Lung (tissue), 12 donors: ENCODE data around the gene ZSCAN5B. TPM values are rescaled to one million over a fixed set of nuclear protein-coding genes. Genes with fewer than 3 reads are reported as not detected.
"Not testable (repeated sequence)": the region's sequence is repeated elsewhere in the genome, so short reads cannot be mapped to it uniquely, and the experiment has no call there.

ENCODE experiments used
- ATAC-seq: fragments of 200-7000 bp; cut with Tn5 transposase; one replicate; pipeline ENCODE4 v1.9.1; 2020; ENCODE audit warnings: moderate number of reproducible peaks; ENCODE audit not compliant: insufficient read depth, low FRiP score
- DNase-seq, 3 donors: peaks; one replicate each; pipeline ENCODE4 v3.0.0-alpha.2; 2013 to 2017
- H3K27ac ChIP-seq, 2 donors: one replicate each; pipeline ENCODE4 v1.5.1; 2013; ENCODE audit warnings: mild to moderate bottlenecking in 2 of 2, moderate library complexity in 2 of 2, control low read depth in 1 of 2, inconsistent platforms in 1 of 2, low read depth in 1 of 2, low read length in 1 of 2
- H3K27me3 ChIP-seq, 3 donors: one replicate each; pipeline ENCODE4 v1.5.1; 2013; ENCODE audit warnings: low read length in 2 of 3; ENCODE audit not compliant: control insufficient read depth in 3 of 3, insufficient read depth in 3 of 3
- H3K36me3 ChIP-seq, 4 donors: one replicate each; pipeline ENCODE4 v1.5.1; 2013; ENCODE audit warnings: low read length in 4 of 4, mild to moderate bottlenecking in 1 of 4, moderate library complexity in 1 of 4; ENCODE audit not compliant: control insufficient read depth in 4 of 4, insufficient read depth in 4 of 4
- H3K4me1 ChIP-seq, 5 donors: one replicate each; pipeline ENCODE4 v1.5.1; 2013; ENCODE audit warnings: low read length in 5 of 5, mild to moderate bottlenecking in 2 of 5, moderate library complexity in 1 of 5; ENCODE audit not compliant: control insufficient read depth in 5 of 5, insufficient read depth in 5 of 5
- H3K4me3 ChIP-seq: one replicate; pipeline ENCODE4 v1.5.1; 2013; ENCODE audit warnings: mild to moderate bottlenecking, control low read depth, moderate library complexity
- H3K9ac ChIP-seq, 2 donors: one replicate each; pipeline ENCODE4 v1.5.1; 2013; ENCODE audit warnings: low read length in 2 of 2, control low read depth in 1 of 2; ENCODE audit not compliant: insufficient read depth in 1 of 2
- H3K9me3 ChIP-seq, 4 donors: one replicate each; pipeline ENCODE4 v1.5.1; 2013; ENCODE audit warnings: low read length in 3 of 4, mild to moderate bottlenecking in 1 of 4, moderate library complexity in 1 of 4; ENCODE audit not compliant: control insufficient read depth in 4 of 4, insufficient read depth in 3 of 4
- WGBS, 2 donors: extraction: QIAGEN DNeasy Blood & Tissue Kit; methylation state at CpG; one replicate each; pipeline ENCODE4 v1.1.7; 2013; 5-methylcytosine and 5-hydroxymethylcytosine counted together
- polyA plus RNA-seq, 2 donors: library from polyadenylated mRNA; stranded (reverse); fragments of 200-250 nt; gene quantifications; one replicate each; pipeline ENCODE4 v1.2.1, GENCODE V29; 2013
- total RNA-seq, 2 donors: library from RNA; depleted of rRNA in 1 of 2; stranded (reverse); fragments of >200 nt in 1 of 2; gene quantifications; one replicate each; pipeline ENCODE4 v1.2.1, GENCODE V29; 2014 to 2021
- TF ChIP-seq, protein P1 (sequence below): IDR thresholded peaks from 2 replicates; pipeline ENCODE4 v1.5.1; 2012; ENCODE audit warnings: mild to moderate bottlenecking; ENCODE audit errors: control extremely low read depth, extremely low read depth
- donor health status: control.
- donor health status: control.
- donor health status: Bipolar disorder and iron deficiency.
- donor health status: healthy.
- donor health status: DM: yes; HTN: yes; CAD: no.

ZSCAN5B gene
- total and polyA plus RNA-seq, 4 donors = 0.05 to 0.08 TPM; not detected in 2

- H3K27ac ChIP-seq, H3K4me1 ChIP-seq, H3K9me3 ChIP-seq, H3K4me3 ChIP-seq, H3K36me3 ChIP-seq, ATAC-seq, H3K9ac ChIP-seq, DNase-seq: not testable (repeated sequence)
- 52 to 65% methylated on average over 13 to 15 of the region's 15 CpGs for WGBS, 2 donors
- H3K27me3 ChIP-seq = peaks cover 0 to 17% (median 3%) of the 10 kb centered on the region in 3 donors
Observed at GRCh38 chr19:56175861-56176307, 21.7 kb downstream of the ZSCAN5B start, which contains the start of gene GALP. Gene GALP (plus strand): TSS chr19:56176008. CDS start chr19:56177109, 1,101 bp downstream.

GRCh38 chr19:56174550-56174949, 23.0 kb downstream of the ZSCAN5B start:
- H3K9ac ChIP-seq = no peak overlapping the region
- H3K9me3 ChIP-seq = peaks cover 0 to 2% (median 0%) of the 10 kb centered on the region in 4 donors
- peaks cover 0 to 17% (median 3%) of the 10 kb centered on the region in 3 donors for H3K27me3 ChIP-seq
- 49 to 62% methylated on average over 11 of the region's 11 CpGs for WGBS, 2 donors
- TF ChIP-seq, protein P1, sequence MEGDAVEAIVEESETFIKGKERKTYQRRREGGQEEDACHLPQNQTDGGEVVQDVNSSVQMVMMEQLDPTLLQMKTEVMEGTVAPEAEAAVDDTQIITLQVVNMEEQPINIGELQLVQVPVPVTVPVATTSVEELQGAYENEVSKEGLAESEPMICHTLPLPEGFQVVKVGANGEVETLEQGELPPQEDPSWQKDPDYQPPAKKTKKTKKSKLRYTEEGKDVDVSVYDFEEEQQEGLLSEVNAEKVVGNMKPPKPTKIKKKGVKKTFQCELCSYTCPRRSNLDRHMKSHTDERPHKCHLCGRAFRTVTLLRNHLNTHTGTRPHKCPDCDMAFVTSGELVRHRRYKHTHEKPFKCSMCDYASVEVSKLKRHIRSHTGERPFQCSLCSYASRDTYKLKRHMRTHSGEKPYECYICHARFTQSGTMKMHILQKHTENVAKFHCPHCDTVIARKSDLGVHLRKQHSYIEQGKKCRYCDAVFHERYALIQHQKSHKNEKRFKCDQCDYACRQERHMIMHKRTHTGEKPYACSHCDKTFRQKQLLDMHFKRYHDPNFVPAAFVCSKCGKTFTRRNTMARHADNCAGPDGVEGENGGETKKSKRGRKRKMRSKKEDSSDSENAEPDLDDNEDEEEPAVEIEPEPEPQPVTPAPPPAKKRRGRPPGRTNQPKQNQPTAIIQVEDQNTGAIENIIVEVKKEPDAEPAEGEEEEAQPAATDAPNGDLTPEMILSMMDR = no peak
- DNase-seq (no peak), ATAC-seq (no peak)
- no peaks in the 10 kb centered on the region for H3K4me1 ChIP-seq
- H3K4me3 ChIP-seq = no peak overlapping the region
- H3K36me3 ChIP-seq = no peaks in the 10 kb centered on the region
- no peak overlapping the region for H3K27ac ChIP-seq

DNA sequence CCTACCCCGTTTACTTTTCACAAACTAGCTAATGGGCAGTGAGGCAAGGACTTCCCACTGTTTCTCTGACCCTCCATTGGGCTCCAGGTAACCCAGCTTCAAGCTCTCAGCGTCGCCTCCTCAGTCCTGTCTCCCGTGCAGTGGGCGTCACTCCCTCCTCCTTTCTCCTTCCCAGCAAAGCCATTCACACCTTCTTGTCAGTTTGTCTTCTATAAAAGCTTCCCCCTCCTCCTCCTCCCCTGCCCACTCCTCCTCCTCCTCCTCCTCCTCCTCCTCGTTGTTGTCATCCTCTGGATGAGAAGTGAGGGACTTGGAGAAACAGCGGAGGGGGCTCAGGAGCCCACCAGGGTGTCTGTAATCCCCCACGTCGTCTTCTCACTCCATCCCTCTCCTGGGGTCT, 23.5 kb downstream of the ZSCAN5B start:
- 24 to 34% methylated on average over 8 to 9 of the region's 9 CpGs for WGBS, 2 donors
- H3K4me3 ChIP-seq = no peak overlapping the region
- H3K9me3 ChIP-seq = peaks cover 0 to 2% (median 0%) of the 10 kb centered on the region in 4 donors
- H3K36me3 ChIP-seq = no peaks in the 10 kb centered on the region
- TF ChIP-seq, protein P1 = no peak
- H3K27ac ChIP-seq = no peak overlapping the region
- no peak overlapping the region for H3K9ac ChIP-seq
- no peak for DNase-seq
- no peaks in the 10 kb centered on the region for H3K4me1 ChIP-seq
- ATAC-seq = no peak
- H3K27me3 ChIP-seq = peaks cover 0 to 17% (median 3%) of the 10 kb centered on the region in 3 donors

GRCh38 chr19:56170261-56170660, 27.3 kb downstream of the ZSCAN5B start:
- Histone ChIP-seq H3K9me3 (no peaks in the 10 kb centered on the region), H3K27me3 (peaks cover 0 to 11% (median 3%) of the 10 kb centered on the region in 3 donors), H3K4me3 (no peak overlapping the region), H3K27ac (no peak overlapping the region), H3K9ac (no peak overlapping the region), H3K4me1 (no peaks in the 10 kb centered on the region), H3K36me3 (no peaks in the 10 kb centered on the region)
- TF ChIP-seq, protein P1 = no peak
- ATAC-seq = peak; percentile 70
- WGBS, 2 donors = 51 to 76% methylated on average over 14 of the region's 14 CpGs
- DNase-seq = peak in 1 of 3 donors; percentile 11
